Caco-2 (cell line): Measurements from ENCODE around the gene RAD51B. TPM values are rescaled to one million over a fixed set of nuclear protein-coding genes. Genes with fewer than 3 reads are reported as not detected.

ENCODE experiments used
- BruUV-seq: library from RNA; stranded (reverse); fragments of 400-500 nt; replicated peaks from 2 replicates; lab custom pipeline; 2021; lab: Mats Ljungman, UMichigan
- CTCF ChIA-PET: fragments of 300-600 bp; sonication (Branson Sonifier 250); formaldehyde crosslinking; loops from one replicate; lab custom pipeline; 2022; ENCODE audit warnings: antibody characterized with exemption; lab: Charles Lee
- POLR2A ChIA-PET: fragments of 300-600 bp; sonication (Branson Sonifier 250); formaldehyde crosslinking; loops from one replicate; lab custom pipeline; 2022; ENCODE audit warnings: antibody characterized with exemption; lab: Charles Lee
- DNase-seq, 2 experiments: peaks; one replicate each; pipeline versions ENCODE4 v3.0.0 to v3.0.0-alpha.2; 2020 to 2022
- H3K27me3 ChIP-seq: replicated peaks from 2 replicates; pipeline ENCODE4 v1.6.0; 2011; ENCODE audit warnings: low read length; ENCODE audit not compliant: control insufficient read depth, insufficient read depth
- H3K36me3 ChIP-seq: 2 replicates; pipeline ENCODE4 v1.5.1; 2011; ENCODE audit warnings: low read length; ENCODE audit not compliant: control insufficient read depth, insufficient read depth
- H3K4me1 ChIP-seq: fragments of 250-450 bp; sonication (Bioruptor Pico); 2 replicates; pipeline ENCODE4 v1.5.1; 2020; ENCODE audit warnings: mild to moderate bottlenecking
- H3K4me3 ChIP-seq: 2 replicates; pipeline ENCODE4 v1.5.1; 2011; ENCODE audit warnings: low read depth, mild to moderate bottlenecking, control low read depth, low read length
- H3K9me3 ChIP-seq: fragments of 250-450 bp; sonication (Bioruptor Pico); 2 replicates; pipeline ENCODE4 v1.5.1; 2020; ENCODE audit warnings: mild to moderate bottlenecking, moderate library complexity
- H3K27ac Mint-ChIP-seq: one replicate; pipeline ENCODE4 v1.8.0; 2022; ENCODE audit warnings: mixed read lengths; ENCODE audit not compliant: unreplicated experiment
- H3K27me3 Mint-ChIP-seq: one replicate; pipeline ENCODE4 v1.8.0; 2022; ENCODE audit warnings: mixed read lengths; ENCODE audit not compliant: insufficient read depth, unreplicated experiment
- H3K36me3 Mint-ChIP-seq: one replicate; pipeline ENCODE4 v1.8.0; 2022; ENCODE audit warnings: mild to moderate bottlenecking, mixed read lengths; ENCODE audit not compliant: insufficient read depth, unreplicated experiment
- H3K4me1 Mint-ChIP-seq: one replicate; pipeline ENCODE4 v1.8.0; 2022; ENCODE audit warnings: low read depth, mixed read lengths; ENCODE audit not compliant: unreplicated experiment
- H3K4me3 Mint-ChIP-seq: one replicate; pipeline ENCODE4 v1.8.0; 2022; ENCODE audit warnings: mild to moderate bottlenecking, moderate library complexity, mixed read lengths; ENCODE audit not compliant: unreplicated experiment
- H3K9me3 Mint-ChIP-seq: one replicate; pipeline ENCODE4 v1.8.0; 2022; ENCODE audit warnings: mixed read lengths; ENCODE audit not compliant: unreplicated experiment
- CTCF ChIP-seq, 2 experiments: fragments of 200-600 bp in 1 of 2; IDR thresholded peaks; 1 replicate in 1 of 2; 2 replicates in 1 of 2; pipeline versions ENCODE4 v1.5.1 to v1.8.0; 2011 to 2022; ENCODE audit warnings: antibody characterized with exemption in 1 of 2, control low read depth in 1 of 2, inconsistent platforms in 1 of 2, low read depth in 1 of 2, low read length in 1 of 2, mild to moderate bottlenecking in 1 of 2, moderate library complexity in 1 of 2; ENCODE audit not compliant: insufficient read depth in 1 of 2, severe bottlenecking in 1 of 2, unreplicated experiment in 1 of 2
- intact Hi-C: fragments of 100-400 bp; cut with micrococcal nuclease; formaldehyde crosslinking; loops from one replicate; pipeline ENCODE4 v1.10.0; 2022; ENCODE audit not compliant: unreplicated experiment
- total RNA-seq: library from RNA; stranded (reverse); gene quantifications from 2 replicates; pipeline ENCODE4 v1.2.3, GENCODE V29; 2022

Gene RAD51B
- total RNA-seq, 1 experiment from 2014 or later, result 16.7 TPM

GRCh38 chr14:67998834-67999233 is 179.3 kb downstream of the RAD51B start:
- BruUV-seq, result no TSS peak
- Mint-ChIP-seq H3K4me3 (no peak overlapping the region), H3K4me1 (peaks cover 16% of the 10 kb centered on the region), H3K27ac (peak overlapping the region; percentile 37), H3K27me3 (no peaks in the 10 kb centered on the region), H3K36me3 (no peaks in the 10 kb centered on the region), H3K9me3 (no peaks in the 10 kb centered on the region)
- Histone ChIP-seq H3K27me3 (no peaks in the 10 kb centered on the region), H3K36me3 (no peaks in the 10 kb centered on the region), H3K9me3 (no peaks in the 10 kb centered on the region), H3K4me3 (no peak overlapping the region), H3K4me1 (peaks cover 22% of the 10 kb centered on the region)
- no peak for DNase-seq
- TF ChIP-seq CTCF (IDR thresholded peaks at IDR 0.05; ENCODE audit: insufficient read depth in 1 of 2, low read depth in 1 of 2, low read length in 1 of 2, severe bottlenecking in 1 of 2, unreplicated experiment in 1 of 2), result no peak
- ChIA-PET POLR2A (no interaction called here), CTCF (no interaction called here)
- intact Hi-C loops, result no loop called here

- ChIA-PET POLR2A (no interaction called here), CTCF (no interaction called here)
- no peak for TF ChIP-seq CTCF (IDR thresholded peaks at IDR 0.05; ENCODE audit: insufficient read depth in 1 of 2, low read depth in 1 of 2, low read length in 1 of 2, severe bottlenecking in 1 of 2, unreplicated experiment in 1 of 2)
- no peaks in the 10 kb centered on the region for H3K27me3 Mint-ChIP-seq
- H3K27ac Mint-ChIP-seq, result peak overlapping the region; percentile 37
- no peaks in the 10 kb centered on the region for H3K36me3 Mint-ChIP-seq
- intact Hi-C loops, result no loop called here
- H3K4me1 Mint-ChIP-seq, result peaks cover 16% of the 10 kb centered on the region
- no peaks in the 10 kb centered on the region for H3K27me3 ChIP-seq
- no TSS peak for BruUV-seq
- H3K36me3 ChIP-seq, result no peaks in the 10 kb centered on the region
- DNase-seq, result no peak
- no peaks in the 10 kb centered on the region for H3K9me3 ChIP-seq
- no peak overlapping the region for H3K4me3 Mint-ChIP-seq
- no peaks in the 10 kb centered on the region for H3K9me3 Mint-ChIP-seq
- H3K4me1 ChIP-seq, result peaks cover 22% of the 10 kb centered on the region
- H3K4me3 ChIP-seq, result no peak overlapping the region
Measured at GRCh38 chr14:67999290-67999689, 179.7 kb downstream of the RAD51B start.

GRCh38 chr14:67999705-68000384 is 180.3 kb downstream of the RAD51B start:
- Mint-ChIP-seq H3K27me3 (no peaks in the 10 kb centered on the region), H3K36me3 (no peaks in the 10 kb centered on the region), H3K4me1 (peaks cover 16% of the 10 kb centered on the region), H3K4me3 (no peak overlapping the region), H3K9me3 (no peaks in the 10 kb centered on the region), H3K27ac (peak overlapping the region; percentile 48)
- Histone ChIP-seq H3K27me3 (no peaks in the 10 kb centered on the region), H3K4me3 (no peak overlapping the region), H3K4me1 (peaks cover 22% of the 10 kb centered on the region), H3K9me3 (no peaks in the 10 kb centered on the region), H3K36me3 (no peaks in the 10 kb centered on the region)
- no peak for TF ChIP-seq CTCF (IDR thresholded peaks at IDR 0.05; ENCODE audit: insufficient read depth in 1 of 2, low read depth in 1 of 2, low read length in 1 of 2, severe bottlenecking in 1 of 2, unreplicated experiment in 1 of 2)
- BruUV-seq, result no TSS peak
- POLR2A ChIA-PET, result no interaction called here
- intact Hi-C loops, result no loop called here
- CTCF ChIA-PET, result no interaction called here
- DNase-seq, result no peak
